Hematopoietic multipotent progenitor cell treated with erythropoietin and hydrocortisone succinate and interleukin-3 and kit ligand, for 17 days (in vitro differentiated cells): ENCODE results near the gene BCO2.
"Not testable (repeated sequence)": the region's sequence is repeated elsewhere in the genome, so short reads cannot be mapped to it uniquely, and the experiment has no call there.

ENCODE experiments used
- DNase-seq: peaks from one replicate; pipeline ENCODE4 v3.0.0-alpha.2; 2015; ENCODE audit warnings: low spot score

The BCO2 gene

GRCh38 chr11:112167145-112167544, 8.2 kb upstream of the BCO2 start, which contains the start of gene TEX12:
TEX12 (plus strand) TSS chr11:112167372; CDS start chr11:112169269, 1,897 bp downstream.
- no peak for DNase-seq

DNA sequence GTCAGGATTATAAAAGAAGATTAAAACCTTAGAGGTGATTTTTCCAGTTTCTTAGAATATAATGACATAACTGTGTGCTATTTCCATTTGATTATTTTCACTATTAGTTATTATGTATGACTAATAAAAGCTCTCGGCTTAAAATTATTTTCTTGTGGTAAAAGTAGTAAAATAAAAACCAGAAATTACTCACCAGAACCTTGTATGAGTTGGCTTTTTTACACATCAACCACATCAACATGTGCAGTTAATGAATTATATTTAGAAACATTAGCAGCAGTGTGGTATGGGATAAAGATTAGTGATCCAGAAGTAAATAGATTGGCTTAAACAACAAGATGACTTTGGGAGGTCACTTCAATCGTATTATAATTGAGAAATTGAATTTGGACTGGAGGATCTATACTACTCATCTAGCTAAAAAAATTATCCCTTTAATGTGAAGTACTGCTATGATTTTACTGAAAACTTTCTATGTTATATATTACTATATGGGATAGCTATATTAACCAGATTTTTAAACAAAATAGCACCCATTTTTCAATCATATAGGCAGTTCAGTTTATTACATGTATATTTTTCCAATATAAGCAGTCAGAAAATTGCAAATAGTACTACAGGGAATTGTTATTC, 2.8 kb upstream of the BCO2 start:
- no peak for DNase-seq

- DNase-seq: no peak
Measured at GRCh38 chr11:112173152-112173551, 2.2 kb upstream of the BCO2 start.

- no peak for DNase-seq
Measured at GRCh38 chr11:112175599-112175952, 264 bp downstream of the BCO2 start.

GRCh38 chr11:112176077-112176476, 765 bp downstream of the BCO2 start:
- DNase-seq: no peak

- DNase-seq: no peak
Measured at GRCh38 chr11:112177589-112177988, 2.3 kb downstream of the BCO2 start.

DNA sequence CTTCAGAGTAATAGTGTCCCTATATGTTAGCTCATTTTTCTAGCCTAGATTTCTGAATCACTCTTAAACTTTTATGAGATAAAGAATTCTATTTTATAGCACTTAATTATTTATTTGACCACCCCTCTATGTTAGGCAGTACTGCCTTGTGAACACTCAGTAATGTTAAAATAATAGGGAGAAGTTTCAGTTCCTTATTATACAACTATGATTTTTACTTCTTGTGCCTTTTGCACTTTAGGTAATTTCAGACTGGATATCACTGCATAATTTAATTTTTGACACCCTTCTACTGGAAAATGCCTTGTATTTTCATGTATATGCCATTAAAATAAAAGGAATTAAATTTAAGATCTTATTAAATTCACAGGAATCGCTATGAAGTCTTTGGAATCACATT, 3.1 kb downstream of the BCO2 start:
- no peak for DNase-seq

- no peak for DNase-seq
Measured at GRCh38 chr11:112178936-112179335, 3.6 kb downstream of the BCO2 start.

GRCh38 chr11:112179601-112180000, 4.3 kb downstream of the BCO2 start:
- no peak for DNase-seq

GRCh38 chr11:112182867-112183266, 7.6 kb downstream of the BCO2 start:
- DNase-seq: no peak

- no peak for DNase-seq
Measured at GRCh38 chr11:112185883-112186282, 10.6 kb downstream of the BCO2 start.

DNA sequence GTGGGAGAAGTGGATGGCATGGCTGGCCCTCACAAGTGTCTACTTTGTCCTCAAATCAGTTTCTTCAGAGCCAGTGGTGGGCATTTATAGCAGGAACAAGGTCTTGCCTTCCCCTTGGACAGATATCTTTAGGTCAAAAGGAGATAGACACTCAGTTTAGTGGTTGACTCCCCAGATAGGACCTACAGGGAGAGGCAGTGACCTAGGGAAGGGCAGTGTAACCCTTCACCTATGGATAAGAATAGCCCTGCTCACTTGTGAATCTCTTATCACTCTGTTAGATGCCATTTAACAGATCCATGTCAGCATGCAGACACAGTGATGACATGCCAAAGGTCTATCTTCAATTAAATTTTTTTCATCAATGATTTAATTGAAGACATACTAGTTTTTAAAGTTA, 11.0 kb downstream of the BCO2 start:
- no peak for DNase-seq

DNA sequence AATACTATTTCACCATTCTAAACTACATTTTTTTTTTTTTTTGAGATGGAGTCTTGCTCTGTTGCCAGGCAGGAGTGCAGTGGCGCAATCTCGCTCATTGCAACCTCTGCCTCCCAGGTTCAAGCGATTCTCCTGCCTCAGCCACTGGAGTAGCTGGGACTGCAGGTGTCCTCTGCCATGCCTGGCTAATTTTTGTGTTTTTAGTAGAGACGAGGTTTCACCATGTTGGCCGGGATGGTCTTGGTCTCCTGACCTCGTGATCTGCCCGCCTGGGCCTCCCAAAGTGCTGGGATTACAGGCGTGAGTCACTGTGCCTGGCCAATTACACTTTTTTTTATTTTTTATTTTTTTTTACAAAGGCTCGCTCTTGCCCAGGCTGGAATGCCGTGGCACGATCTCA, 19.8 kb downstream of the BCO2 start:
- not testable (repeated sequence) for DNase-seq

GRCh38 chr11:112195951-112196351, 20.6 kb downstream of the BCO2 start:
- no peak for DNase-seq

- no peak for DNase-seq
Measured at GRCh38 chr11:112196519-112197087, 21.3 kb downstream of the BCO2 start.

- not testable (repeated sequence) for DNase-seq
Measured at GRCh38 chr11:112199101-112199500, 23.8 kb downstream of the BCO2 start.

GRCh38 chr11:112200252-112200651, 24.9 kb downstream of the BCO2 start:
- no peak for DNase-seq

DNA sequence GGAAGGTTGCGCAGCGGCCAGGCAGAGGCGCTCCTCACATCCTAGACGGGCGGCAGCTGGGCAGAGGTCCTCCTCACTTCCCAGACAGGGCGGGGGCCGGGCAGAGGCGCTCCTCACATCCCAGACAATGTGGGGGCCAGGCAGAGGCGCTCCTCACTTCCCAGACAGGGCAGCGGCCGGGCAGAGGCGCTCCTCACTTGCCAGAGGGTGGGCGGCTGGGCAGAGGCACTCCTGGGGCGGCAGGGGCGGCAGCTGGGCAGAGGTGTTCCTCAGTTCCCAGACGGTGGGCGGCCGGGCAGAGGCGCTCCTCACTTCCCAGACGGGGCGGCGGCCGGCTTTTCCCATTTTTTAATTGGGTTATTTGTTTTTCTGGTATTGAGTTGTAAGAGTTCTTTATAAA, 30.8 kb downstream of the BCO2 start:
- no peak for DNase-seq

- no peak for DNase-seq
Measured at GRCh38 chr11:112210890-112211289, 35.6 kb downstream of the BCO2 start.

GRCh38 chr11:112211536-112211935, 36.2 kb downstream of the BCO2 start:
- DNase-seq: no peak

- no peak for DNase-seq
Measured at GRCh38 chr11:112212290-112212689, 37.0 kb downstream of the BCO2 start.

DNA sequence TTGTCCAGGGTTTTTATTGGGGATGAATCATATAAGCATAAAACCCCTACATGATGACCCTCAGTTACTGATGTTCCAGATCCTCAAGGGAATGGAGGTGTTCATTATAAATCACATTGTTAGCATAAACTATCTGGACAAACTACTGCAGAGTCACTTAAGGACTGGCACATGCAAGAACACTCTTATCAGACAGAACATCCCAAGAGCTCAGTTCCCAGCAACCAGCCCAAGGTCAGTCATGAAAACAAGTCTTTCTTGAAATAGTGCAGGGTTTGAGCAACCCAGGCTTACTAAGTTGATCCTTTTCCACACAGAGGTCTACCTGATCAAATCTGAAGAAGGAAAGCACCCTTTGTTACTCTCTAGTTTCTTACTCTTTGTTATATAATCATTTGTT, 37.4 kb downstream of the BCO2 start:
- no peak for DNase-seq

DNA sequence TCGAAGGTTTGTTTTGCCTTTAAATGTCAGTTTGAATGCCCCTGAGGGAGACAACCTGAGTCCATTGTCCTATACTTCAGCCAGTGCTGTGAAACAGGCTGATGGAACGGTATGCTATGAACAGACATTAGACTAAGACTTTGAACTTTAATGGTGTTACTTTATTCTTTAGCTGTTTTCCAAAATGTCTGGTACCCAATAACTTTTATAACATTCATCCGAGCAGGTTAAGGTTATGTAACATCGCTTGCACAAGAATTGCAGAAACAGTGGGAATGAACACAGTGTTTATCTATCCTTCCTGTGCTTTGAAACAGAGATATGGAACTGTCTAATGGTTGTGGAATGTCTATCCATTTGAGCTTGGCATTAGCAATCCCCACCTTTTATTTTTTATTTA, 38.4 kb downstream of the BCO2 start:
- DNase-seq: no peak

GRCh38 chr11:112215621-112216020, 40.3 kb downstream of the BCO2 start:
- DNase-seq: no peak
